ENCODE data around the gene CTSO.

DNA sequence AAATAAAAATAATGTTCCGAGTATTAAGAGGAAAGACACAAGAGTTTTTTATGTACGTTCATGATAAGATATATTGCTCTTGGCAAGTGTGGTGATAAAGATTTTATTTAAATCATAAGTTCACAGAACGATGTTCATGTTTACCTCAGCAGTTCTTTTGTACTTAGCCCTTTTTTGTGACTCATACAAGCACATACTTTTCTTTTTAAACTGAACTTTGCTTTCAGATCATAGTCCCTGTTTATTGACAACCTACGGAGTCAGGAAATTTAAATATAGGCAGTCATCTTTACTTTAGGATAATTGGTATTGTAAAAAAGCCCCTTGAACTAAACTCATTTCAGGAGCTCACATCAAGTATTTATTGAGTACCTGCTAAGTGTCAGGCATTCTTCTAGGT, 1.3 kb upstream of the CTSO start:
- TF ChIP-seq YY1 (IDR thresholded peaks at IDR 0.05; ENCODE audit: low read depth) (no peak), EP300 (IDR thresholded peaks at IDR 0.05; ENCODE audit: borderline replicate concordance) (no peak)
